Stimulated activated CD4-positive, alpha-beta T cell treated with anti-CD3 and anti-CD28 coated beads, Interleukin-12 subunit alpha, Interleukin-12 subunit beta, amount 100 ng/mL, for 4 hours (primary cell): ENCODE data around the gene SFT2D3.

Source experiments
- DNase-seq: peaks from one replicate; pipeline ENCODE4 v3.0.0-alpha.2; 2020

The SFT2D3 gene

DNA sequence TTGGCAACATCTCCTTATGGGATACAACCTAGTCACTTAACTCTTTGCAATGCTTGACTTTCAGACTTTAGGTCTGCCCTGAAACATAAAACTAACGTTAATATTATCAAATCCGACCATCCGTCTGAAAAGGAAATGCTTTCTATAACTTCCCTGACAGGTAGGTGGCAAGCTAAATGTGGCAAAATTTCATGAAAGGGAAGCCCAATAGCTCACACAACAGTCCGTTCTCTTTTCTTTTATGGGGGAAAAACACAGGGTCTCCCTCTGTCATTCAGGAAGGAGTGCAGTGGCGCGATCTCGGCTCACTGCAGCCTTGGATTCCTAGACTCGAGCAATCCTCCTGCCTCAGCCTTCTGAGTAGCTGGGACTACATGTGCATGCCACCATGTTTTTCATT is 52.9 kb downstream of the SFT2D3 start:
- no peak for DNase-seq
